NB4 (cell line): ENCODE results near the gene SOX8.

Experiments used
- DNase-seq: peaks from one replicate; pipeline ENCODE4 v3.0.0; 2010; ENCODE audit warnings: low read depth
- H3K4me3 ChIP-seq: one replicate; pipeline ENCODE4 v1.5.1; 2011; ENCODE audit warnings: mild to moderate bottlenecking, low read depth, low read length, moderate library complexity
- MAX ChIP-seq: IDR thresholded peaks from 2 replicates; pipeline ENCODE4 v1.6.1; 2011; ENCODE audit warnings: low read depth, low read length
- MYC ChIP-seq: IDR thresholded peaks from 2 replicates; pipeline ENCODE4 v1.6.1; 2011; ENCODE audit warnings: low read depth, low read length
- POLR2A ChIP-seq: IDR thresholded peaks from 2 replicates; pipeline ENCODE4 v1.6.1; 2011; ENCODE audit warnings: mild to moderate bottlenecking; ENCODE audit not compliant: insufficient read length; ENCODE audit errors: extremely low read depth
- TF ChIP-seq, protein P1 (sequence below): IDR thresholded peaks from one replicate; pipeline ENCODE4 v1.5.1; 2012; ENCODE audit warnings: low read depth, low read length

The SOX8 gene

DNA sequence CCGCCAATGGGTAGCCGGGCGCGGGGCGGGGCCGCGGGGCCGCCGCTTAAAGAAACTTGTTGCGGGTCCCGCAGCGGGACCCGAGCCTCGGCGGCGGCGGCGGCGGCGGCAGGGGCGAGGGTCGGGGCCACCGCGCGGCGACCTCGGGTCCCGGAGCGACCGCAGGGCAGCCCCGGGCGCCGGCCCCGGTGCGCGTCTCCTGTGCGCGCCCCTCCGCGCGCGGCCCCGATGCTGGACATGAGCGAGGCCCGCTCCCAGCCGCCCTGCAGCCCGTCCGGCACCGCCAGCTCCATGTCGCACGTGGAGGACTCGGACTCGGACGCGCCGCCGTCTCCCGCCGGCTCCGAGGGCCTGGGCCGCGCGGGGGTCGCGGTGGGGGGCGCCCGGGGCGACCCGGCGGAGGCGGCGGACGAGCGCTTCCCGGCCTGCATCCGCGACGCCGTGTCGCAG lies at the start of gene SOX8:
TSS of gene SOX8 (plus strand) at position 76 of the 450 bp plus-strand sequence. CDS start at position 229, 153 bp downstream.
- no peak for DNase-seq
- no peak for TF ChIP-seq POLR2A
- TF ChIP-seq MAX = no peak
- no peak within 1 kb of the TSS for H3K4me3 ChIP-seq

DNA sequence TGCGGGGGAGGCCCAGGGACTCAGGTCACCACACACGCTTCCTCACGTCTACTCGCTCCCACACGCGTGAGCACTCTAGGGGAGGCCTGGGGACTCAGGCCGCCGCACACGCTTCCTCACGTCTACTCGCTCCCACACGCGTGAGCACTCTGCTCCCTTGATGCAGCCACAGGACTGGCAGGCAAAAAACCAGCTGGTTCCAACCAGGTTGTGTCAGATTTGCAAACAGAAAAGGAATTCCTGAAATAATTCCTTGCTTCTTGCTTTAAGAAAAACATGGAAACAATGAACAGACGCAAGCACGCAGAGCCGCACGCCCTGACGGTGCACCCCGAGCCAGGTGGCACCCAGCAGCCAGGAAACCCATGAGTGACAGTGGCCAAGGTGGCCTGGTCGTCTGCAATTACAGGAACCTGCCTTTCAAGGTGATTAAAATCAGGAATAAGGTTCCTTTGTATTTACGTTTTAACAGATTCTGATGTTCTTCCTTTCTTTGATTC lies 48.7 kb upstream of the SOX8 start:
- no peak for DNase-seq
- TF ChIP-seq POLR2A (no peak), MYC (no peak), MAX (no peak)
- TF ChIP-seq, protein P1, sequence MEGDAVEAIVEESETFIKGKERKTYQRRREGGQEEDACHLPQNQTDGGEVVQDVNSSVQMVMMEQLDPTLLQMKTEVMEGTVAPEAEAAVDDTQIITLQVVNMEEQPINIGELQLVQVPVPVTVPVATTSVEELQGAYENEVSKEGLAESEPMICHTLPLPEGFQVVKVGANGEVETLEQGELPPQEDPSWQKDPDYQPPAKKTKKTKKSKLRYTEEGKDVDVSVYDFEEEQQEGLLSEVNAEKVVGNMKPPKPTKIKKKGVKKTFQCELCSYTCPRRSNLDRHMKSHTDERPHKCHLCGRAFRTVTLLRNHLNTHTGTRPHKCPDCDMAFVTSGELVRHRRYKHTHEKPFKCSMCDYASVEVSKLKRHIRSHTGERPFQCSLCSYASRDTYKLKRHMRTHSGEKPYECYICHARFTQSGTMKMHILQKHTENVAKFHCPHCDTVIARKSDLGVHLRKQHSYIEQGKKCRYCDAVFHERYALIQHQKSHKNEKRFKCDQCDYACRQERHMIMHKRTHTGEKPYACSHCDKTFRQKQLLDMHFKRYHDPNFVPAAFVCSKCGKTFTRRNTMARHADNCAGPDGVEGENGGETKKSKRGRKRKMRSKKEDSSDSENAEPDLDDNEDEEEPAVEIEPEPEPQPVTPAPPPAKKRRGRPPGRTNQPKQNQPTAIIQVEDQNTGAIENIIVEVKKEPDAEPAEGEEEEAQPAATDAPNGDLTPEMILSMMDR = no peak
- H3K4me3 ChIP-seq = no peak overlapping the region

DNA sequence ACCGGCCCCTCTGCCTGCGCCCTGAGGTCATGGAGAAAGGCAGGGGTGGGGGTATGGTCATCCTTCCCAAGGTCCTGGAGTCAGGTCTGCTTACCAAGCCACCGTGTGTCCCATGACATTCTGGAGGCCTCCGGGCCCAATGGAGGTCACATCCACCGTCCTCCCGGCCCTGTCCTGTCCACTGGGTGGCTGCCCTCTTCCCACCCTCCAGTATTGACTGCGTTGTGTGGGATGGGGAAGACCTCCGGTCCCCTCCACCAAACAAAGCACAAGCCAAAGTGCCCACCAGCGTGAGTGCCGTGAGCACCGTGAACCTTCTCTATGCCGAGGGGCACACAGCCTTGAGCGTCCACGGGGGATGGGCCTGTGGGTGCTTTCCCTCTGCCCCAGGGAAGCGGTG lies 48.0 kb upstream of the SOX8 start:
- no peak for TF ChIP-seq POLR2A
- TF ChIP-seq MYC = no peak
- TF ChIP-seq MAX = no peak
- TF ChIP-seq, protein P1 = no peak
- no peak overlapping the region for H3K4me3 ChIP-seq
- no peak for DNase-seq

DNA sequence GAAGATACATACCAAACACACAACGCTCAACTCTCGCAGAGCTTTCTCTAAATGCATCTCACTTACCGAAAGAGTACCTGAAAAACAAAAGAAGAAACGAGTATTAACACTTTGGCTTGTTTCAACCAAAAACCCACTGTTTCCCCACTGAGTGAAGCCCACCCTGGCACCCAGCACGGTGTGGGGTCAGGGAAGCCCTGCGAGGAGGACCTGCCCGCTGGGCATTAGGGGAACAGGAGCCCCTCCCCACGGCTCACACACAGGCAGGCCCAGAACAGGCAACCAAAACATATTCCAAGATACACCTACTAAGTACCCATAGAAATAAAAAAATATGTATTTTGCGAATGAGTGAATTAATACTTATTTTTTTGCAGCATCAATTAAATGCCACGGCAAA lies 47.4 kb upstream of the SOX8 start:
- TF ChIP-seq, protein P1 = no peak
- TF ChIP-seq MYC (no peak), MAX (no peak), POLR2A (no peak)
- H3K4me3 ChIP-seq = no peak overlapping the region
- DNase-seq = no peak

DNA sequence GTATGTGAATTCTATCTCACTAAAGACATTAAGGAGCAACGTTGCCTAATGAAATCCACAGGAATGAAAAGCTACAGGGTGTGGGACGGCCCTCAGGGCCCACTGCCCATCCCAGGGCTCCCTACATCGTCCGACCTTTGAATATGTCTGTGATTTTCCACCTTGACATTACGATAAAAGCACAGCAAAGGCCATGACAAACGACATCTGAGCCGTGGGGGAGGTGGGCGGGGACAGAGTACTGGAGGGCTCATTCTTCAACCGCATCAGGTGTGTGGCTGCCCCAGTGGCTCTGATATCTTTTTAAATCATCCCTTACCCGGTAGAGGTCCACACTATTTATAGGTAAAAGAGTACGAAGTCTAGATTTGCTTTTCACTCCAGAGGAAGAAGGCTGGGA lies 45.9 kb upstream of the SOX8 start:
- no peak for DNase-seq
- H3K4me3 ChIP-seq = no peak overlapping the region
- TF ChIP-seq, protein P1 = no peak
- TF ChIP-seq MAX (no peak), MYC (no peak), POLR2A (no peak)

- no peak overlapping the region for H3K4me3 ChIP-seq
- TF ChIP-seq MYC (no peak), POLR2A (no peak), MAX (no peak)
- TF ChIP-seq, protein P1 = no peak
- DNase-seq = no peak
These were observed 44.3 kb upstream of the SOX8 start for GRCh38 chr16:937311-937710.
